ENCODE data around the gene VANGL2.
A peak's percentile ranks its signal among the peaks of the same experiment; 100 is the strongest.

VANGL2 gene

DNA sequence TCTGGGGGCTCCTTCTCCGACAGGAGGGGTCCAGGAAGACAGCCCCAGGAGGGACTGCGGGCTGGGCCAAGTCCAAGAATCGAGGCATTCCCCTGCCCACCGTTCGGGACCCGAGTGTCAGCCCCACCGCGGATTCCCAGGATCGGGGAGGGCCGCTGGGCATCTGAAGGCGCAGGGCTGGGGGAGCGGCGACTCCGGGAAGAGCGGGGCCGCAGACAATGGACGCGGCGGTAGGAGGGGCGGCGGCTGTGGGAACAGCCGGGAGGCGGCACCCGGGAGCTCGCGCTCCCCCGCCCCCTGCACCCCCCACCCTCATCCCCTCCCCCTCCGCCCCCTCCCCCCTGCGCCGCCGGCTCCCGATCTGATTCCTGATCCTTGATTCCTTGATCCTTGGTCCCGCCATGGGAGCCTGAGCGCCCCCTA lies at the start of gene VANGL2:
Gene VANGL2, plus strand, starts transcription at position 342 of the 423 bp plus-strand sequence. CDS start 15,274 bp downstream, outside the sequence.
- peak in 1 of 2 donors; percentile 24 for DNase-seq (ENCODE audit: low read depth in 2 of 2)

DNA sequence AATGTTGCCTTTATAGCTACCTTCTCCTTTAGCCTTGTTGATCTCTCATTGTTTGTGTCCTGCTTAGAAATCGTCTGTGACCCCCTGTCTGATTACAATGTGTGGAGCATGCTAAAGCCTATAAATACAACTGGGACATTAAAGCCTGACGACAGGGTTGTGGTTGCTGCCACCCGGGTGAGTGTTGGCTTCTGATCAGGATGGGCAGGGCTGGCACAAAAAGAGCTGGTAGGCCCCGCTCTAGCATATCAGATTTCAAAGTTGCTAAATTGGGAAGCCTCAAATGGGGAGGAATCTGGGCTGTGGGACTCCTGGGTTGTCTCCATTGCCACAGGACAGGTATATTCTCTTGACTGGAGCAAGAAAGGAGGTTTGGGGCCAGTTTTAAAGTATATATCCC lies 48.7 kb upstream of the VANGL2 start:
- DNase-seq (ENCODE audit: low read depth in 2 of 2): no peak

DNA sequence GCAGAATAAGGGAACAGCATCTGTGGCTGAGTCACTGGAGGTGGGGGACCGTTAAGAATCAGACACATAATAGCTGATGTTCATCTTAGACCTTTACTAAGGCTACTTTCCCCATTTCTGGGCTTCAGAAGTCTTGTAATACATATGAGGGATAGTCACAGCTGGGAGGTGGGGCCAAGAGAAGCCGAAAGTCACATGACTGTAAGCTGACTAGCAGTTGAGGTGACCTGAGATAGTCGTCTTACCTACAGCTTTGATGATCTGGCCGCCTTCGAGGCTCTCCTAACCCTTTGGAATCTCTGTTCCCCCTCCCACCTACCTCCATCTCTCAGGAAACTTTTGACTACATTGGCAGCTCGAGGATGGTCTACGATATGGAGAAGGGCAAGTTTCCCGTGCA lies 47.8 kb upstream of the VANGL2 start:
- no peak for DNase-seq (ENCODE audit: low read depth in 2 of 2)

DNA sequence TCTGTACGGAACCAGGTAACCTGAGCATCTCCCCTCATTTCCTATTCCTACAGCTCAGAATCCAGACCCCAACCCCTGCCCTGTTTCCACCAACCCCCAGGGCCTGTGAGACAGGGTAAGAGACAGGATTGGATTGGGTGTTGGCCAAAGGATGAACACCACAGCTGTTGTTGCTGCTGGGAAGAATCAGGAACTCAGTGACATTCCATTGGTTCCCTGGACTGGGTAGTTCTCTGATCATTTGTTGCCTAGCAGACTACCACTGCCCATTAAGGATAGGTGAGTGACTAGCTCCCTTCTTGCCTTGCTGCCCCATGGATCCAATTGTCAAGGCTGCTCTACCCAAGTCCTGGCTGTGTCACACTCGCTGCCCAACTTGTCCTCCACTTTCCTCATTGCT lies 47.1 kb upstream of the VANGL2 start:
- no peak for DNase-seq (ENCODE audit: low read depth in 2 of 2)

DNA sequence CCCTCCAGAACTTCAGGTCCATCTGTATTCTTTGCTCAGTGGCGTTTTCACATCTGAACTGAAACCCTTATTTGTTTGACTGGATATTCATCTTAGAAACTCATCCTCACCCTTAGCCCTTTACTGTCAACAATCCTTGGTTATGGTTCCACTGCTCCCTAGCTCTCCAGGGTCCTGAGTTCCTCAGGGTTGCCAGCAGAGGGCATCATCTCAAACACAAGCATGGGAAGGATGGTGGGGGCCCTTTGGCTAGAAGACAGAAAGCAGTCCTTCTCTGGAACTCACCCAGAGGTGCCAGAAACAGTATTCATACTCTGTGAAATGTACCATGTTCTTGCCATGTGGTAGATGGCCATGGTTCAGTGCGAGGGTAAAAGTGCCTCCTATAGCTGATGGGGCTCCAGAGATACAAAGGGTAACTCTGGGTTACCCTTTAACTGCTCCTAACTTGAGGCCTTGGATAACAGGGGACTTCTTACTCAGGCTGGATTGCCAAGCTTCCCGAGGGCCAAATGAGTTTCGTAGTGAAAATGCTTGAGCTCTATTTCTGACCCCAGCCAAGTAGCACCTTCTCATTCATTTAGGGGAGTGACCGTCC lies 45.9 kb upstream of the VANGL2 start:
- DNase-seq (ENCODE audit: low read depth in 2 of 2): no peak

DNA sequence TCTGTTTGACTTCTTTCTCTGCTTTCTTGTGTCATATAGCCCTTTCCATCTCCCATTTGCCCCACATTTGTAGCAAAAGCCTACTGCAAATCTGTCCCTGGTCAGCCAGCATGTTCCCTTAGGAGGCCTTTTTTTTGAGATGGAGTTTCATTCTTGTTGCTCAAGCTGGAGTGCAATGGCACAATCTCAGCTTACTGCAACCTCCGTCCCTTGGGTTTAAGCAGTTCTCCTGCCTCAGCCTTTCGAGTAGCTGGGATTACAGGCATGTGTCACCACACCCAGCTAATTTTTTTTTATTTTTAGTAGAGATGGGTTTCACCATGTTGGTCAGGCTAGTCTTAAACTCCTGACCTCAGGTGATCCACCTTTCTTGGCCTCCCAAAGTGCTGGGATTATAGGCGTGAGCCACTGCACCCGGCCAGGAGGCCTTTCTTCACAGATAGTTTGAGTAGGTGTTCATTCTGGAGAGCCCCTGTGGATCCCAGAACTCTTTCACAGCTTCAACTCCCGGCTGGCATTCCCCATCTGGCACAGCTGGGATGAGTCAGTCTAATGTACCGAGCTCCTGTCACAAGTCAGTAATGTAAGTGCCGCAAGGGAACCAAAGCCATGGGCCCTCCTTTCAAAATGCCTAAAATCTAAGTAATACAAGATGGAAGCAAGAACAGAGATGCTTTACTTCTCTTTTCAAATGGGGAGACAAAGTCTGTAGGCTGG lies 42.9 kb upstream of the VANGL2 start:
- DNase-seq (ENCODE audit: low read depth in 2 of 2): no peak

DNA sequence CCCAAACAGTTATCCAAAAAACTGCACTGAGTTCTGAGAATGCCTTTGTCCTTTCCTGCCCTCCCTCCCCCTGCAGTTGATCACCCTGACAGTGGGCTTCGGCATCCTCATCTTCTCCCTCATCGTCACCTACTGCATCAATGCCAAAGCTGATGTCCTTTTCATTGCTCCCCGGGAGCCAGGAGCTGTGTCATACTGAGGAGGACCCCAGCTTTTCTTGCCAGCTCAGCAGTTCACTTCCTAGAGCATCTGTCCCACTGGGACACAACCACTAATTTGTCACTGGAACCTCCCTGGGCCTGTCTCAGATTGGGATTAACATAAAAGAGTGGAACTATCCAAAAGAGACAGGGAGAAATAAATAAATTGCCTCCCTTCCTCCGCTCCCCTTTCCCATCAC lies 42.3 kb upstream of the VANGL2 start:
- no peak for DNase-seq (ENCODE audit: low read depth in 2 of 2)

DNA sequence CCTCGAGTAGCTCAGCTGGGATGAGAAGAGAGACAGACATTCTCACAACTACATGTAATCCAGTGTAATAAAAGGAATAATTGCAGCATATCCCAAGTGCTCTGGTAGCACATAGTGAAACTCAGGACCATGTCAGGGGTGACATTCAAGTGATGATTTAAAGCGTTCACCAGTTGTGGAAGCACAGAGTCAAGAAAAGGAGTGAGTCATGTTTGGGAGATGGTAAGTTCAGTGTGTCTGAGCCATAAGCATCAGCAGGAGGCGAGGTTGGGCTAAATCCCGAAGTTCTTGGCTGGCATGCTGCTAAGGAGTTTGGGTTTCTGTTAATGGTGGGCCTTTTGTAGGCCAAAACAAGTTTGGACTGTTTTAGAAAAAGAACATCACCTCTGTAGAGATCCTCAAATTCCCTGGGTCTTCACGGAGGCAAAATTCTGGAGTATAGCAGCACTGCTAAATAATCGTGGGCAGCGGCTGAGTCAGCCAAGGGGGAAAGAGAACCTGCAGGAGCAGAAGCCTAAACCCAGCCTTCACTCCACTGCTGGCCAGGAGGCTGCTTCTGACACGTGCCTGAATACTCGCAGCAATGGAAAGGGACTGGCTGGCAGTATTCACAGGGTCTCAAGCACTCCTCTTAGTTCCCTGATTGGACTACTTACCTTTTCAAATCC lies 40.7 kb upstream of the VANGL2 start:
- DNase-seq (ENCODE audit: low read depth in 2 of 2): no peak

DNA sequence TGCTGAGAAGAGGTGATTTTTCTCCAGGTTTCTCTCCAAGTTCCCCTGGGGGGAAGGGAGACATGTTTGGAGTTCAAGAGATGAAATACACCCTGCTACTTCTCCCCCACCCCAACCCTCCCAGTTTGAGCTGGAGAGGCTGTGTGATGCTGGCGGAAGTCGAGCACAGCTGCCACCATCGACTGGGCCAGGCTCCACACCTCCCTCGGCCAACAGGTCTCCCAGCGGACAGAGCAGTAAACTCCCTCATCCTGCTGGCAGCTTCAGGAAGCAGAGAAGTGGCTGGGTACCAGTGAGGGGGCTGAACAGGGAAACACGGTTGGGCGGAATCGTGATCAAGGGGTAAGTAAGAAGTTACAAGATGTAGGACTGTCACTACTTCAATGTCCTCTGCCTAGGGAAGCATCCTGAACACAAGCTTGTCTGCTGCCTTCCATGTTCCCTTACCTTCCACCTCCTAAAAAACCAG lies 40.1 kb upstream of the VANGL2 start:
- DNase-seq (ENCODE audit: low read depth in 2 of 2): no peak

DNA sequence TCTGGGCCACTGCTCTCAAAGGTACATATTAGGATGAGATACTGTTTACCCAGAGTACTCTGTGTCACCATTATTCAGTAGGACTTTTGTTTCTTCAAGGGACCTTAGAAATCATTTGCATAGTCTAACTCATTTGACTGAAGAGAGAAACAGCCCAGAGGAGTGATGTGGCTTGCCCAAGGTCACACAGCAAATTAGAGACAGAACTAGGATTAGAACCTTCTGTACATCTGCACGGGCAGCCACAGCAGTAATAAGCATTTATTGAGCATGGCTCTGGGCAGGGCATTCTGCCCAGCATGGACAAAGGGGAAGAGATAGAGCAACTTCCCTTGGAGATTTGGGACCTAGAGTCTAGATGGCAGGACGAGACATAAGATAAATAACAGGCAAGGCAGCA lies 39.2 kb upstream of the VANGL2 start:
- no peak for DNase-seq (ENCODE audit: low read depth in 2 of 2)

DNA sequence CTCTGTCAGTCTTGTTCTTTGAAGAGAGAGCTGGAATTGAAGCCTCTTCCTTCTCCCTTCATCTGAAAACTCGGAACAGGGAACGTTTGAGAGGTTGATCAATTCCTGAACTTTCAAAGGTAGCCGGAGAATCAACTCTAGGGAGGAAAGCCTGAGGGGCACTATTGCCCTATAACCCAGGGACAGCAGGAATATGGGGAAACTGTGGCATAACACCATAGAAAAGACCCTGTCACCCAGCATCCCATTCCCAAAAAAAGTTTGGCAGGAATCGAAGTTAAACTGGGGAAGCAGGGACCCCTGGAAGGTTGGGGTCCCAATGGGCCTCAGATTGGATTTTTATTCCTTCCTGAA lies 38.6 kb upstream of the VANGL2 start:
- no peak for DNase-seq (ENCODE audit: low read depth in 2 of 2)

DNA sequence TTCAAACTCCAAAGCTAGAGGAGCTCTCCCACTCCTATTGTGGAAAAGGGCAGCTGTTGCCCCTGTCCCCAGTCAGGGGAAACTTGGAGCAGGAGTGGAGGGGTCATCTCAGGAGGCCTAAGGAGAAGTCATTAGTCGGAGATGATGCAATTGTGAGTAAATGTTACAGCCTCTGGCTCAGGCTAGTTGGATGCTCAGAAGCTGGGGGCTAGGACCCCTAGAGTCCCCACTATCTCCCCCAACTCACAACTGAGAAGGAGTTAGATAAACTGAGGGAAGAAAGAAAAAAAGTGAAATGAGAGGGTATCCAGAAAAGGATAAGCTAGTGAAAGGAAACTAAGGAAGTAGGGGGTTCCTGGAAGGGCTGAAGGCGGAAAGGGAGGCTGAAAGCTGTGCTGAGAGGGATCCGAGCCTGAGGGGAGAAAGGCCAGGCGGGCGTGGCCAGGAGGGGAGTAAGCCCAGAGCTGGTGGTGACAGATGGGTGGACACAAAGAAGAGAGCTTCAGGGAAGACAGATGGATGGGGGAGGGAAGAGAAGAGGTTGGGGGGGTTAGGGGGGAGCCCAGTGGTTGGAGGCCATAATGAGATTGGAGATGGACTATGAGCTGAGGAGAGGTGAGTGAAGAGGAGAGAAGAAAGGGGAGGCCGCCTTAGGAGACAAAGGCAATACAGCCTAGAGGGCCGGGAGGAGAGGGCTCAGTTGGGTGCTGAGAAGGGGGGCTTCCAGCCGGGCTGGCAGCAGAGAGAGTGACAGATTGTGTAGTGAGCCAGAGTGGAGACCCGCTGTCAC lies 38.0 kb upstream of the VANGL2 start:
- DNase-seq (ENCODE audit: low read depth in 2 of 2): no peak

DNA sequence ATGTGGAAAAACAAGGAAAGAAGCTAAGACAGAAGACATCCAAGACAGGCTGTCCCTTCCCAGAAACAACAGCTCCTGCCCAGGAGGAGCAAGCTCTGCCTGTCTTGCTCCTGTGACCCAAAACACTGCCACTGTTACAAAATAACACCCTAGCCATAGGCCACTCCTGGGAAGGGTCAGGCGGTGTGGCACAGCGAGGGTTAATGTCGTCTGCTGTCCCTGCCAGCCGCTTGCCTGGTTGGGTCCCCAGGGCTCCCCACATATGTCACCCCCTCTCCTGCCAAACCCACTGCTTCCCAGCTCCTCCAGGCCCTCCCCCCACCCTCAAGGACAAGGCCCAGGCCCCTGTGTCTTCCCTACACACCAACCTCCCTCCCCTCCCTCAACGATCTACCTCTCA lies 37.4 kb upstream of the VANGL2 start:
- no peak for DNase-seq (ENCODE audit: low read depth in 2 of 2)

DNA sequence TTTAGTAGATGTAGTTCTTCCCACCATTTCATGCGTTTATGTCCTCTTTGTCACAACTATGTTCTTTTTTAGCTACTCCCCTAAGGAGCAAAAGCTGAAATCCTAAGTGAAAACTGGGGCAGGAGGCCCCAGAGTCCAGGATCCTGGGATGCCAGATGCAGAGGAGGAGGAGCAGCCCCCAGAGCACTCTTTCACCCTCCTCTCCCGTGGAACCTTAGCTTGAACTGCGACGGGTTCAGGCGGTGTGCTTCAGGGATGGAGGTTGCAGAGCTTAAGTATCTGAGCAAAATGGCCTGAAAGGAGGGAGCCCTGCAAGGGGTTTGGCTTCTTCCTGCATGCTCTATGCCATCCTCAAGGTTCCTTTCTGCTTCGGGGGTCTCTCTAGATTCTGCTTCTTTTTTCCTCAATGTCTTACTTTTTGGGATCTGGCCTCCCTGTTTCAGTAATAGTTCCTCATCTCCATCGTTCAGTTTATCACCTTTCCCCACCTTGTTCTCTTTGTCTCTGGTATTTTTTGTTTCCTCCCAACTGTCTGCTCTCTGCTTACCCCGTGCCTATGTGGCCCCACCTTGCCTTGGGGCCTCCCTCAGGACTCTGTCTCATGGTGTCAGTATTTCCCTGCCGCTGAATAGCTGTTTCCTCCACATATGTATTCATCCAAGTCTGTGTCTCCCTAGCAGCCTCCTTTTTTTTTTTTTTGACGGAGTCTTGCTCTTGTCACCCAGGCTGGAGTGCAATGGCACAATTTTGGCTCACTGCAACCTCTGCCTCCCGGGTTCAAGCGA lies 36.2 kb upstream of the VANGL2 start:
- no peak for DNase-seq (ENCODE audit: low read depth in 2 of 2)

DNA sequence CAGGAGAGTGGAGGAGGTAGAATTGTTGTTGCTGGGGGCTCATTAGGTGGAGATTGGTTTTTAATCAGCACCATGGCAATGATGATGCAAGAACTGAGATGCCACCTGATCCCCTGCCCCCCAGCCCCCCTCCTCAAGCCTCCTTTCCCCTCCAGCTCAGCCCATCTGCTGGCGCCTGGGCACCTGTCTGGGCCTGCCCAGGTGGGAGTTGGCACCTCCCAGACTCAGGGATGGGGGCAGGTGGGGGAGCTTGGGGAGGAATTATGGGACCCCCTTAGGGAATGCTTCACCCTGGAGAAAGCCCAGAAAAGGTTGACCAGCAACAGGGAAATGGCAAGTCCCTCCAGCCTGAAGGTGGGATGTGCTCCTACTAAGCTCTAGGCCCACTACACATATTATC lies 35.0 kb upstream of the VANGL2 start:
- no peak for DNase-seq (ENCODE audit: low read depth in 2 of 2)

DNA sequence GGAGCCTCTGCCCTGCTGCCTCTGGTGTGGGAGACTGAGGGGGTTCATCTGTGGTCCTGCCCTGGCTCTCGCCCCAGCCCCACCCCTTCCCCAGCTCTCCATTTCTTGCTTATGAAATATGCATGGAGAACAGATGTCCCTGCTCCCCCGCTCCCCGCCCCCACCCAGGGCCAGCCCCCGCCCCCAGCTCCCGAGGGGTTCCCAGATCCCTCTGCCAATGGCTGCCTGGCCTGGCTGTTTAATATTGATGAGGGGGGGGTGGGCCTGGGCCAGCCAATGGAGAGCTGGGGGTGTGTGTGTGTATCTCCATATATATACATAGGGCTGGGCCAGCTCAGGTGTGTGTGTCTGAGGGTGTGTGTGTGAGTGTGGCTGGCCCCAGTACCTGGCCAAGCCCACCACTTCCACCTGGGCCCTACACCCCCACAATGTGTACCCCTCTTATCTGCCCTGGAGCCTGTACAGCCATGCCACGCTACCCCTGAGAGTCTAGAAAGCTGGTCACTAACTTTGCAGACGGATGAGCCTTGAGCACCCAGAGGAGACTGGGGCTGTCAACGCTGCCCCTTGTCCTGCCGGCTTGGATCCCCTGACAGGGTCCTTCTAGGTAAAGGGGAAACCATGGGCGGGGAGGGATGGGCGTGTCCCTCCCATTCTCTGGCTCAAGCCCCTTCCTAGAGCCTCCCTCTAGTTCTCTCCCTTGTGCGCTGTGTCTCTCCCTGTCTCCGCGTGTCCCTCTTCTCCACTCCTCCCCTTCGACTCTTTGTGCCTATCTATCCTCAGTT lies 33.4 kb upstream of the VANGL2 start, which contains the start of gene NHLH1:
Gene NHLH1, plus strand, starts transcription at position 341 of the 785 bp plus-strand sequence. CDS start 3,661 bp downstream, outside the sequence.
- no peak for DNase-seq (ENCODE audit: low read depth in 2 of 2)

DNA sequence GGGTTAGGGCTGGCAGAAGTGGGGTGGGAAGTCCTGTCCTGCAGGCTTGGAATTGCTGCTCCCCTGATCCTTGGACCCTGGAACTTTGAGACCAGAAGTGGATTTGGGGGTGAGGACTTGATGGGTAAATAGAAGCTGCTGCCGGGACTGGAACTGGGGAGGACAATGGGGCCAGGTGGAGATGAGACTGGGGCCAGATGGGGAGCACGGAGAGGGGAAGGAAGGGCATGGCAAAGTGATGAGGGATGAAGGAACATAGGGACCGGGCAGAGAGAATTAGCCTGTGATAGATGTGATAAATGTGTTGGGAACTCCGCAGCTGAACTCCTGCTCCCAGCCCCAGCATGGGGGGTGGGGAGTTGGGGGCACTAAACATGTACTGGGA lies 32.9 kb upstream of the VANGL2 start:
- DNase-seq (ENCODE audit: low read depth in 2 of 2): no peak

DNA sequence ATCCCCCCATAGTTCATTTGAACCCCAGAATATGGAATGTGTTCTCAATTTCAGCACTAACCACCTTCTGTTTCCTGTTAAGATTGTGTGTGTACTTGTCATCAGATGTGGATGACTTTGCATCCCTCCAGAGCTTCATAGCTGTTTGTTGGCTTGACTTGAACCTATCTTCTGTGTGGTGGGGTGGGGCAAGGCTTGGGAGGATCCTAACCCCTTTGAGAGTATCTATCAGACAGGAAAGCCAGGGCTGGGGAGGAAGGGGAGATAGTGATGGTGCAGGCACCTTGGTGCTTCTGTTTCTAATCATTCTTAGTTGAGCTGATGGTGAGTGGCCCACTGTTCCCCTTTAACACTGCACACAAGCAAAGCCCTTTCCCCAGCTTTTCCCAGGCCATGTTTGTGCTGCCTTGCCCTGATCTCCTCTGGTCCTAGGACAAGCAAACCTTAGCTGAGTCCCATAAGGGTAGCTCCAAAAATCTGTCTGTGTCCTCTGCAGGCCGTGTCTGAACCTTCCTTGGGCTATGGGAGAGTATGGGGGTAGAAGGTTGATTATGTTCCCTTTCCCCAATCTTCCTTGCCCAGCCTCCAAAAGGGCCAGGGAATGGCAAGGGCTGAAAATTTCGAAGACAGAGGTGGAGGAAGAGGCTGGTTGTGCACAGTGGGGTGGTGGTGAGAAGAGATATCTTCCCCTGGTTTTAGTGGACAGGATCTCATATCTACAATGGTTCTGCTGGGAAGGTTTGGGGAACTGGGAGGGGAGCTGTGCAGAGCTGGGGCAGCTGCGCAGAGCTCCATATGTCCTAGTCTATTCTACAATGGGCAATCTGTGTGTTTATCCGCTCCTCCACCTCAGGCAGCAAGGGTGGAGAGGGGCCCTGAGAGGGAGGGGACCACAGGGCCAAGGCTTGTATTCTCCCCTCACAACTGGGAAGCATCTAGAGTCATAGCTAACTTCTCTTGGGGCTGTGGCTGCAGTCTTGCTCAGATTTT lies 32.1 kb upstream of the VANGL2 start:
- DNase-seq (ENCODE audit: low read depth in 2 of 2): no peak

DNA sequence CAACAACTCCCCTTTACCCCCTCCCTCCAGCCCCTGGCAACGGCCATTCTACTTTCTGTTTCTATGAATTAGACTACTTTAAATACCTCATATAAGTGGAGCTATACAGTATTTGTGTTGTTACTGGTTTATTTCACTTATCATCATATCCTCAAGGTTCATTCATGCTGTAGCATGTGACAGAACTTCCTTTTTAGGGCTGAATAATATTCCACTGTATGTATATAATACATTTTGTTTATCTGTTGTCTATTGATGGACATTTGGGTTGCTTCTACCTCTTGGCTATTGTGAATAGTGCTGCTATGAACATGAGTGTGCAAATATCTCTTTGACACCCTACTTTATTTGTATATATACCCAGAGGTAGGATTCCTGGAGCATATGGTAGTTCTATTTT lies 31.3 kb upstream of the VANGL2 start:
- DNase-seq (ENCODE audit: low read depth in 2 of 2): no peak

Measured in stimulated activated CD8-positive, alpha-beta memory T cell treated with anti-CD3 and anti-CD28 coated beads, Interleukin-7, amount 100 ng/mL, for 4 hours (primary cell).